ENCODE results near the gene NFATC1. TPM values are rescaled to one million over a fixed set of nuclear protein-coding genes. Genes with fewer than 3 reads are reported as not detected.

Gene NFATC1
- total RNA-seq, 4 donors from 2014 or later = 2.1 to 41.3 (median 7.6) TPM

GRCh38 chr18:79530821-79531220, 135.1 kb downstream of the NFATC1 start:
- peaks cover 0 to 9% (median 0%) of the 10 kb centered on the region in 3 donors for H3K36me3 ChIP-seq
- no peak overlapping the region for H3K27ac ChIP-seq
- H3K27me3 ChIP-seq = no peaks in the 10 kb centered on the region
- TF ChIP-seq POLR2A (IDR thresholded peaks at IDR 0.05) = no peak
- TF ChIP-seq CTCF (IDR thresholded peaks at IDR 0.05) = no peak
- H3K4me1 ChIP-seq = peaks cover 0 to 9% (median 0%) of the 10 kb centered on the region in 4 donors
- no peaks in the 10 kb centered on the region for H3K9me3 ChIP-seq
- DNase-seq = peak in 2 of 3 donors; percentile 27 to 40
- H3K4me3 ChIP-seq = no peak overlapping the region

DNA sequence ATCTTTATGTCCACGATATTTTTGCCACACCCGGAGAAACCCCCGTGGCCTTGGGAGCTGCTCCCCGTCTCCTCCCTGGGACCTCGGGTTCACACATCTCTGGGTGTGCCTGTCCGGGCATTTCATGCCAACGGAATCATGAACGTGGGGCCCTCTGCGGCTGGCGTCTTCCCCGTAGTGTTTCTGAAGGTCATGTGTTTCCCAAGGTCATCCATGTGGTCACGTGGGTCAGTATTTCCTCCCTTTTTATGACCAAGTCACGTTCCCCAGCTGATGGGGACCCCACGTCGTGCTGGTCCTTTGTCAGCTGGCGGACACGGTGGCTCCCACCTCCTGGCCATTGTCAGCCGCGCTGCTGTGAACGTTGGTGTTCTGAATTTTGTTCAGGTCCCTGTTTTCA, 135.7 kb downstream of the NFATC1 start:
- H3K36me3 ChIP-seq = peaks cover 0 to 9% (median 0%) of the 10 kb centered on the region in 3 donors
- no peak overlapping the region for H3K4me3 ChIP-seq
- peak in 2 of 3 donors; percentile 37 to 39 for DNase-seq
- no peaks in the 10 kb centered on the region for H3K9me3 ChIP-seq
- no peaks in the 10 kb centered on the region for H3K27me3 ChIP-seq
- TF ChIP-seq CTCF (IDR thresholded peaks at IDR 0.05) = no peak
- no peak for TF ChIP-seq POLR2A (IDR thresholded peaks at IDR 0.05)
- H3K27ac ChIP-seq = no peak overlapping the region
- H3K4me1 ChIP-seq = peaks cover 0 to 3% (median 0%) of the 10 kb centered on the region in 4 donors

- Histone ChIP-seq H3K27me3 (no peaks in the 10 kb centered on the region), H3K9me3 (no peaks in the 10 kb centered on the region), H3K4me1 (no peaks in the 10 kb centered on the region), H3K36me3 (peaks cover 0 to 9% (median 0%) of the 10 kb centered on the region in 3 donors), H3K27ac (no peak overlapping the region), H3K4me3 (no peak overlapping the region)
- TF ChIP-seq POLR2A (IDR thresholded peaks at IDR 0.05) = no peak
- TF ChIP-seq CTCF (IDR thresholded peaks at IDR 0.05) = no peak
- peak in 2 of 3 donors; percentile 15 to 28 for DNase-seq
These were observed 136.2 kb downstream of the NFATC1 start for GRCh38 chr18:79531926-79532312.

DNA sequence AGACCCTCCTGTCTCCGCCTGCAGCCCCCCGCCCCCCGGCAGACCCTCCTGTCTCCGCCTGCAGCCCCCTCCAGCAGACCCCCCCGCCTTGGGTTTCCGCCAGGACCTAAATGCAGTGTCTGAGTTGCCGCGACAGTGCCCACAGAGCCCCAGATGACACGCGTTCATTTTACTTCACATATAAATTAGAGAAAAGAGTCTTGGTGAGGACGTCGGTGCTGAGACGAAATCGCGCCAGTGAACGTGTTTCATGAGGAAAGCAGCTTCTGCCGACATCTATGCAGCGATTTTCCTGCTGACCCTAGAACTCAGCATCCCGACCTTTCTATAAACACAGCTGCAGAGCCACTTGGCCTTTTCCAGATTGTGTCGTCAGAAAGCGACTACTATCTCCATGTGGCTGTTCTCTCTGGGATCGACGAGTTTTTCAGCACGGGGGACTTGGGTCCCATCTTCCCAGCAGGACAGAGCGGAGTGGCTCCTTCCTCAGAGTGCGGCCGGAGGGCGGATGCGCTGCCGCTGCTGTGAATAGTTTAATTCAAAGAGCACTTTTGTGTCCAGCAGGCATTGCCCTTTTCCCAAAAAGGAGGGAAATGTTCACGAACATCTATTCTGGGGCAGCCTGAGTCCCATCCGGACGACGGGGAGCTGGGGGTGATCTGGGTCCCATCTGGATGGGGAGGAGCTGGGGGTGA, 136.7 kb downstream of the NFATC1 start:
- no peak overlapping the region for H3K27ac ChIP-seq
- peaks cover 0 to 9% (median 0%) of the 10 kb centered on the region in 3 donors for H3K36me3 ChIP-seq
- peak in 2 of 3 donors; percentile 30 to 40 for DNase-seq
- no peaks in the 10 kb centered on the region for H3K27me3 ChIP-seq
- H3K9me3 ChIP-seq = no peaks in the 10 kb centered on the region
- no peaks in the 10 kb centered on the region for H3K4me1 ChIP-seq
- no peak overlapping the region for H3K4me3 ChIP-seq
- TF ChIP-seq POLR2A (IDR thresholded peaks at IDR 0.05) (no peak), CTCF (IDR thresholded peaks at IDR 0.05) (no peak)

DNA sequence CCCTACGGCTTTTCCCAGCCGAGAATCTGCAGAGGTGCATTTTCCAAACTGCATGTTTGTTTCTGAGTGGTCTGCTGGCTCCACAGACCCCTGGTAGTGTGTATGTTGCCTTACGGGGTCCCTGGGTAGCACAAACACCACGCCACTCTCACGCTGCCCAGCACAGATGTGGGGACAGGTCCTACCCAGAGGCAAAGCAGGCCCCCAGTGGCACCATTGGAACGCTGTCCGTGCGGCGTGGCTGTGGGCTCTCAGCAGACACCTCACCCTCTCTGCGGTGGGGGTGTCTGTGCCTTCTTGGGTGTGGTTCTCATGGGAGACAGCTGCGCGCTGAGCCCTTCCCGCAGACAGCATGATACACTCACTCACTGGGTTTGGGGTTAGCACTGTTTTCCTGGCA, 137.4 kb downstream of the NFATC1 start:
- Histone ChIP-seq H3K36me3 (peaks cover 0 to 2% (median 0%) of the 10 kb centered on the region in 3 donors), H3K4me1 (no peaks in the 10 kb centered on the region), H3K27me3 (no peaks in the 10 kb centered on the region), H3K27ac (no peak overlapping the region), H3K4me3 (no peak overlapping the region), H3K9me3 (no peaks in the 10 kb centered on the region)
- TF ChIP-seq CTCF (IDR thresholded peaks at IDR 0.05) (no peak), POLR2A (IDR thresholded peaks at IDR 0.05) (no peak)
- peak in 2 of 3 donors; percentile 40 for DNase-seq
